Frontal cortex (tissue), 4 donors: ENCODE measurements around the gene ENPP3. TPM values are rescaled to one million over a fixed set of nuclear protein-coding genes. Genes with fewer than 3 reads are reported as not detected.

Source experiments
- DNase-seq, 2 donors: peaks; one replicate each; pipeline ENCODE4 v3.0.0; 2012; ENCODE audit warnings: low spot score in 2 of 2
- FAIRE-seq: peaks from 2 replicates; lab custom pipeline; 2012; peaks lifted over from hg19 to GRCh38; lab: Jason Lieb, UNC
- total RNA-seq: library from RNA; depleted of rRNA; stranded (reverse); fragments of >200 nt; gene quantifications from one replicate; pipeline ENCODE4 v1.2.3, GENCODE V29; 2014
- donor health status: control.
- donor health status: control.
- donor health status: control.

The ENPP3 gene
- 0.41 TPM for total RNA-seq

- DNase-seq (no peak), FAIRE-seq (no peak)
Measured at GRCh38 chr6:131636880-131637792, at the start of gene ENPP3. Gene ENPP3 (plus strand): TSS chr6:131637302. CDS start chr6:131637385, 83 bp downstream.

- DNase-seq (no peak), FAIRE-seq (no peak)
Measured at GRCh38 chr6:131587909-131588308, 49.2 kb upstream of the ENPP3 start.

DNA sequence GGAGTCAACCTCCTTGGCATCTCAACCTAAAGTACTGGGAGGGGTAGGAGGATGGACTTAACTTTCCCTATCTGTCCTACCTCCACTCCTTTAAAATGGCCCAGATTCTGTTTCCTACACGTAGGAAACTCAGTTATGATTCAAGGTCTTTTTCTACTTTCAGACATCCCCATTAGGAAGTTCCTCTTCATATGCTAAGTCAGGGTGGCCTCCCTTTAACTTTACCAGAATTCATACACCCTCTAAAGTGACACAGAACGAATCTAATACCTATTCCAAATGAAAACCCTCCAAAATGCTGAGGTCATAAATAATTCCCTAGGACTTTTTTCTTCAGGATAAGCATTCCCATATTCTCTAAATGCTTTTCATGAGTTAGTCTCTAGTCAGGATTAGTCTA lies 48.5 kb upstream of the ENPP3 start:
- DNase-seq (no peak), FAIRE-seq (no peak)

DNA sequence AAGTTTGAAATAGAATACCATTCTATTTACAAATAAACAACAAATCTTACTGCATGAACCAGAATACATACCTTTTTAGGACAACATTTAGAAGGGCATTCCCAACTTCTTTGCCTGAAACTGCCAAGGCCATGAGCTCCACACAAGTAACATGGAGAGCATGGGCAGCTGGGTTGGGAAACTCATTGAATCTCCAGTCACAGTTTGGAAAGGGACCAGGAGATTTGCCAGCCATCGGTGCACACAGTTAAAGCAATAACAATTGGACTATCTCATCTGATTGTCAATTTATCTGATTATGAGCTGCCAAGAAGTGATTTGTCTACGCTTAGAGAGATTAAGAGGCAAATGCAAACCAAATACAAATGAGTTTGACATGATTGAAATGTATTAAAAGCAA lies 44.2 kb upstream of the ENPP3 start:
- DNase-seq (no peak), FAIRE-seq (no peak)

GRCh38 chr6:131594074-131594473 lies 43.0 kb upstream of the ENPP3 start:
- no peak for FAIRE-seq

DNA sequence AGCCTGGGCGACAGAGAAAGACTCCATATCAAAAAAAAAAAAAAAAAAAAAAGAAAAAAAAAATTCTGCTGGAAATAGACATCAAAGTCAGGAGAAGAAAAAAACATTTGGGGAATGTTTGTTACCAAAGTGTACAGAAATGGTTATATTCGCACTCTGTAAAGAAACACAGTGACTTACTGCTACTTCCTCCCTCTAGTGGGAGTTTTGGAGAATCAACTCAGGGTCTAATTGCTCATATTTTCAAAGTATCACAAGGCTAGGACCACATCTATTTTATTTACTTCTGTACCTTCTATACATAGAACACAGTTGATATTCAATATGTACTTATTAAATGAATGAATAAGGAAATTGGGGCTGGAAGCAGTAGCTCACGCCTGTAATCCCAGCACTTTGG lies 39.7 kb upstream of the ENPP3 start:
- DNase-seq, result no peak
- FAIRE-seq, result no peak

More at GRCh38 chr6:131594074-131594473, 43.0 kb upstream of the ENPP3 start:
- DNase-seq, result no peak

- FAIRE-seq (no peak), DNase-seq (no peak)
Measured at GRCh38 chr6:131600716-131601115, 36.4 kb upstream of the ENPP3 start.

DNA sequence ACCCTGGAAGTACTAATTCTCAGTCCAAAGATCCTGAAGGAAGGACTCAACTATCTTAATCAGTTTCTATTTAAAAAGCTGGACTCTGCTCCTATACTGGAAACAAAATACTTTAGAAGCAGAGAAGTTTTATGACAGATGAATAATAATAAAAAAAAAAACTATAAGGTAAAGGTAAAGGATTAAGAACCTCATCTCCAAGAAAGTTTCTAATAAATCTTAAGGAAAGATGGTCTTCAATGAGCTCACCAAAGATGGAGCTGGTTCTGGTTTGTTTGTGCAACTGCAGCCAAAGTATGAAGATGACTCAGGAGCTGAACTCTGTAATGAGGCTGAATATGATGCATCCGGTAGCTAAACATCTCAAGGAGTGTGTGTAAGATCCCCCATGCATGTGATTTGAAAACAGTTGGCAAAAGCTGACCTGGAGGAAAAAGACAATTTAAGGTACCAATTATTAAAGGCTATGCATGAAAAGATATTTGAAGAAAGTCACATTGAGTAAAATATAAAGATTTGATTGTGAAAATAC lies 34.3 kb upstream of the ENPP3 start:
- FAIRE-seq, result no peak
- no peak for DNase-seq

GRCh38 chr6:131613296-131613925 lies 23.7 kb upstream of the ENPP3 start:
- FAIRE-seq (no peak), DNase-seq (no peak)

- DNase-seq (no peak), FAIRE-seq (no peak)
Measured at GRCh38 chr6:131615275-131615674, 21.8 kb upstream of the ENPP3 start.

DNA sequence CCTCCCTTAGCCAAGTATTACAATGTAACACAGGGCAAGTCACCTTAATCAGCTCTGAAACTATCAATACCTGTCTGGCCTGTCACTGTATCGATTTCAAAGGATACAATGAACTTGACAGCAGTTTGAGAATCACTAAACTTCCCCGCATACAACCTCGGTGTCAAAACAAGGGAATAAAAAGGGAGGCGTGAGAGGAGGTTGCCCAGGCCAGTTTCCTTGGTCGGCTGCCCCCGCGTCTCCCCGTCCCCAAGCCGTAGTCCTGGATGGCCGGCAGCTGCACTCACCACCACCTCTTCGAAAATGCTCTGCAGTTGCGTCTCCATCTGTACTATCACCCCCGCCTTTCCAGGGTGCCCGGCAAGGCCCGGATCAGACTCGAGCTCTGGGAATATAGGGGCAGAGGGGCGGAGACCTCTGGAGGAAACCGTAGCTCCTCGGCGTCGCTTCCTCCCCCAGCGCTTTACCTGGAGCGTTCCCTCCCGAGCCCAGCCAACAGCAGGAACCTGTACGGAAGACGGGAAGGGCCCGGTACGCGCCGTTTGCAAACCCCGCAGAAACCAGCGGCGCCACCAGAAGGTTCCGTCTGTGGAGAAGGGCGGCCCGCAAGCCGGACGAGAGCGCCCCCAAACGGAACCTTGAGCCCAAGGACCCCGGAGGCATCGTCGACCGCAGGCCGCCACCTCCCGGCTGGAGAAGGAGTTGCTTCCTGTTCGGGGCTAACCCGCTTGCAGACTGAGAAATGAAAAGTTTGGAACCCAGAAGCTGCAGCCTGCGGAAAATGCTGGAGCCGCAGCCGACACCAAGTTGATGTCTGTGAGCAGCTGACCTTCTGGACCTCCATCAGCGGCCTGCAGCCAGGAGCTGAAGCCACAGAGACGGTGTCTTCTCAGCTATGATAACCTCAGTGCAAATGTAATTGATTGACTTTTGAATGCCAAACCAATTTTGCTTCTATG lies 9.1 kb upstream of the ENPP3 start, which contains the start of gene MED23:
TSS of gene MED23 (minus strand) at position 519 of the 959 bp plus-strand sequence. CDS start at position 326, 193 bp downstream.
- DNase-seq, result peak; percentile 59 to 81
- FAIRE-seq, result no peak

GRCh38 chr6:131628726-131629125 lies 8.4 kb upstream of the ENPP3 start:
- no peak for DNase-seq
- no peak for FAIRE-seq

GRCh38 chr6:131629651-131630050 lies 7.5 kb upstream of the ENPP3 start:
- no peak for DNase-seq

DNA sequence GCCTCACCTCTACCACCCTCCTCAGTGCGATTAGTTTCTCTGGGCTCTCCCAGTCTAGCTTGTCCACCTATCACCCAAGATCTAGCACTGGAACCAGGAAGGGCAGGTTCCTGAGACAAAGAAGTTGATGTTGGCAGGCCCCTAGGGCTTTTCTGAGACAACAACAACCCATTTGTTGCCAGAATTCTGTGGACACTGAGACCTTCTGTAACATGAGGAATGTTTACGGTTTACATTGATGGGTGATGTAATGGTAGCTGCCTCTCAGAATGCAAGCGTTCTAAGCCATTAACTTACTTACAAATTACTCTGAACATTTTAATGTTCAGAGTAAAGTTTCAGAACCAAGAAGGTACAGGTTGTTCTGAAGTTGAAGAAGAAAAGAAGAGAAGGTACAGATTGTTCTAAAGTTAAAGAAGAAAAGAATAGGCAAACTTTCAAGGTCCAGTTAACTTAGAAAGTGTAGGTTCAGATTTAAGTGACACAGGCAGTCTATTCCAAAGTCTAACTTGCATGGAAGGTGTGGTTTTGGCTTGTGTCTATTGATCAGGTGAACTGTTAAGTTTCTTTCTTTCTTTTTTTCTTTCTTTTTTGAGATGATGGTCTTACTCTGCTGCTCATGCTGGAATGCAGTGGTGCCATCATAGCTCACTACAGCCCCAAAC lies 5.3 kb upstream of the ENPP3 start:
- DNase-seq, result no peak
- no peak for FAIRE-seq

More at GRCh38 chr6:131629651-131630050, 7.5 kb upstream of the ENPP3 start:
- FAIRE-seq, result no peak

GRCh38 chr6:131635384-131636340 lies 1.4 kb upstream of the ENPP3 start:
- no peak for DNase-seq
- FAIRE-seq, result no peak

- no peak for DNase-seq
- FAIRE-seq, result no peak
Measured at GRCh38 chr6:131638013-131638412, 911 bp downstream of the ENPP3 start.

DNA sequence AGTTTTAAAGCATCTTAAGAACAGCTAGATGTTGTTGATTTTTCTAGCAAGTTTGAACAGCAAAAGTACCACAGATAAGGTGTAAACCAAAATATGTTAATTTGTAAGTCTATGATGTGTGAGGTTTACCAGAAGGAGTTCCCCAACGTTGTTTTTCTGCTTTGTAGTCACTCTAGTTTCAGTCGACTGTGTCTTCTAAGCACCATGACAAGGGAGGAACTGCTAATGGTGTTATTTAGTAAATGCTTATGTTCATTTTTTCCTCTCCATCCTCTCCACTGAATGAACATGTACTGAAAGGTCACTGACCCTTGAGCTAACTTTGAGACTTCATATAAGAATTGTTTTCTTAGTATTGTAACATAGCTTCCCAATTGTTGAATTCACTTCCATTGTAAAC lies 3.0 kb downstream of the ENPP3 start:
- no peak for FAIRE-seq
- DNase-seq, result no peak

DNA sequence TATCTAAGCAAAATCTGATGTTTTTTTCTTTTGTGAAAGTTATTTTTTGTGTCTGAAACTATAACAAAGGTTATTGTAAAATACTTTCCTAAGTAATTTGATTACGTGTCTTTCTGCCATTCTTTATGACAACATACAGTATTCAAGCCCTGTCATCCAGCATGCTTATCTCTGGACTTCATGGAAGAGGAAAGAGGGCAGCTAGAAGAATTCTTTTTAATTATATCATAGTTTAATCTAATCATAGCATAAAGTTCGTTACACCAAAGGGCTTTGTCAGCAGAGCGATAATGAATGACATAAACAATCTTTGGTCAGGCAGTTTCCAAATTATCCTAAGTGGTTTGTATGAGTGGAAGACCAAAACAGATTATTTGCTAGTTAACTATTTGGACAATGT lies 3.5 kb downstream of the ENPP3 start:
- FAIRE-seq, result no peak
- no peak for DNase-seq
